ENCODE results near the gene RAB44.

- TF ChIP-seq CTCF (IDR thresholded peaks at IDR 0.05) (no peak), POLR2A (IDR thresholded peaks at IDR 0.05) (no peak)
Measured at GRCh38 chr6:36684447-36684812, 13.2 kb upstream of the RAB44 start.

Measured in testis (tissue), 2 donors.